GM23338 (cell line): ENCODE measurements around the gene UBN1. TPM values are rescaled to one million over a fixed set of nuclear protein-coding genes. Genes with fewer than 3 reads are reported as not detected.

Experiments
- ATAC-seq: fragments of 200-7000 bp; cut with Tn5 transposase; 3 replicates; pipeline ENCODE4 v1.9.1; 2020
- DNase-seq: peaks from one replicate; pipeline ENCODE4 v3.0.0-alpha.2; 2015; ENCODE audit warnings: low spot score
- H2AFZ ChIP-seq: fragments of 200-600 bp; sonication (generic); 2 replicates; pipeline ENCODE4 v1.8.0; 2016; ENCODE audit warnings: antibody characterized with exemption, mild to moderate bottlenecking, moderate library complexity
- H3F3A ChIP-seq: fragments of 200-600 bp; sonication (generic); replicated peaks from 2 replicates; pipeline ENCODE4 v1.8.0; 2017; ENCODE audit warnings: antibody characterized with exemption, mixed run types, low read depth
- H3K27ac ChIP-seq: fragments of 200-600 bp; sonication (generic); 2 replicates; pipeline ENCODE4 v1.6.1; 2016; ENCODE audit warnings: low read depth
- H3K27me3 ChIP-seq: fragments of 200-600 bp; sonication (generic); 2 replicates; pipeline ENCODE4 v1.8.0; 2016; ENCODE audit warnings: mild to moderate bottlenecking, mixed run types, moderate library complexity; ENCODE audit not compliant: insufficient read depth
- H3K36me3 ChIP-seq: fragments of 200-600 bp; sonication (generic); 2 replicates; pipeline ENCODE4 v1.8.0; 2016; ENCODE audit warnings: mild to moderate bottlenecking; ENCODE audit not compliant: insufficient read depth
- H3K4me1 ChIP-seq: fragments of 200-600 bp; sonication (generic); 2 replicates; pipeline ENCODE4 v1.8.0; 2016; ENCODE audit warnings: mild to moderate bottlenecking, moderate library complexity; ENCODE audit not compliant: insufficient read depth
- H3K4me2 ChIP-seq: fragments of 200-600 bp; sonication (generic); 2 replicates; pipeline ENCODE4 v1.7.1; 2017; ENCODE audit warnings: mixed run types
- H3K4me3 ChIP-seq: fragments of 200-600 bp; sonication (generic); 2 replicates; pipeline ENCODE4 v1.6.1; 2016; ENCODE audit warnings: mixed run types
- H3K79me2 ChIP-seq: fragments of 200-600 bp; sonication (generic); replicated peaks from 2 replicates; pipeline ENCODE4 v1.8.0; 2017; ENCODE audit warnings: mild to moderate bottlenecking; ENCODE audit not compliant: insufficient read depth
- H3K9me2 ChIP-seq: fragments of 200-600 bp; sonication (generic); 2 replicates; pipeline ENCODE4 v1.8.0; 2017; ENCODE audit not compliant: insufficient read depth
- H4K20me1 ChIP-seq: fragments of 200-600 bp; sonication (generic); replicated peaks from 2 replicates; pipeline ENCODE4 v1.8.0; 2017; ENCODE audit warnings: mild to moderate bottlenecking; ENCODE audit not compliant: insufficient read depth
- H3K27ac Mint-ChIP-seq: 2 replicates; pipeline ENCODE4 v1.8.0; 2020; ENCODE audit warnings: inconsistent platforms, mild to moderate bottlenecking, moderate library complexity, mixed read lengths
- H3K27me3 Mint-ChIP-seq: 3 replicates; pipeline ENCODE4 v1.8.0; 2022; ENCODE audit warnings: low read depth, mild to moderate bottlenecking, moderate library complexity, mixed read lengths, inconsistent platforms; ENCODE audit not compliant: insufficient read depth, poor library complexity
- H3K36me3 Mint-ChIP-seq: 3 replicates; pipeline ENCODE4 v1.8.0; 2021; ENCODE audit warnings: low read depth, mild to moderate bottlenecking, inconsistent platforms, moderate library complexity, mixed read lengths
- H3K4me1 Mint-ChIP-seq: 3 replicates; pipeline ENCODE4 v1.8.0; 2020; ENCODE audit warnings: mild to moderate bottlenecking, inconsistent platforms, mixed read lengths
- H3K4me3 Mint-ChIP-seq: 3 replicates; pipeline ENCODE4 v1.8.0; 2021; ENCODE audit warnings: moderate library complexity, mild to moderate bottlenecking, inconsistent platforms, mixed read lengths
- H3K9me3 Mint-ChIP-seq: 3 replicates; pipeline ENCODE4 v1.8.0; 2020; ENCODE audit warnings: moderate library complexity, mild to moderate bottlenecking, inconsistent platforms, mixed read lengths
- CTCF ChIP-seq, 2 experiments: fragments of 200-600 bp in 1 of 2; sonication (generic) in 1 of 2; conservative IDR thresholded peaks; 2 replicates each; pipeline versions ENCODE4 v1.5.1 to v1.6.1; 2016 to 2017; ENCODE audit warnings: antibody characterized with exemption in 2 of 2, low read depth in 2 of 2, mild to moderate bottlenecking in 2 of 2, moderate library complexity in 1 of 2
- POLR2AphosphoS5 ChIP-seq: IDR thresholded peaks from 2 replicates; pipeline ENCODE4 v1.6.1; 2016; ENCODE audit warnings: antibody characterized with exemption, low read depth
- REST ChIP-seq: IDR thresholded peaks from one replicate; pipeline ENCODE4 v1.6.1; 2018; ENCODE audit warnings: antibody characterized with exemption; ENCODE audit not compliant: unreplicated experiment
- STAT1 ChIP-seq: IDR thresholded peaks from one replicate; pipeline ENCODE4 v1.6.1; 2016; ENCODE audit warnings: antibody characterized with exemption; ENCODE audit not compliant: unreplicated experiment
- ZNF114 ChIP-seq: fragments of 250-450 bp; sonication (Bioruptor Pico); IDR thresholded peaks from 2 replicates; pipeline ENCODE4 v1.5.0; 2020; ENCODE audit warnings: mild to moderate bottlenecking, moderate library complexity
- ZNF331 ChIP-seq: fragments of 250-450 bp; sonication (Bioruptor Pico); IDR thresholded peaks from 2 replicates; pipeline ENCODE4 v1.5.0; 2020; ENCODE audit warnings: low read depth, mild to moderate bottlenecking, moderate library complexity
- ZNF462 ChIP-seq: fragments of 250-450 bp; sonication (Bioruptor Pico); IDR thresholded peaks from 2 replicates; pipeline ENCODE4 v1.5.0; 2020; ENCODE audit warnings: mild to moderate bottlenecking, moderate library complexity
- polyA plus RNA-seq: library from polyadenylated mRNA; unstranded; fragments of >200 nt; fragmentation: Nextera tagmentation; extraction: Ambion mirVana; gene quantifications from 2 replicates; pipeline ENCODE4 v1.2.1, GENCODE V29; 2016
- total RNA-seq: library from RNA; depleted of rRNA; stranded (reverse); fragments of >200 nt; shearing (Covaris generic); gene quantifications from 2 replicates; pipeline ENCODE4 v1.2.3, GENCODE V29; 2014

Gene UBN1
- total and polyA plus RNA-seq, 2 experiments from 2014 or later = 18.3 to 46.8 TPM

GRCh38 chr16:4913774-4914525 is 66.7 kb downstream of the UBN1 start:
- H3K4me3 Mint-ChIP-seq = no peak overlapping the region
- no peaks in the 10 kb centered on the region for H3K36me3 Mint-ChIP-seq
- Histone ChIP-seq H3K79me2 (no peaks in the 10 kb centered on the region), H3K9me2 (no peaks in the 10 kb centered on the region), H2AFZ (no peak overlapping the region), H4K20me1 (no peaks in the 10 kb centered on the region; the same call in 1 of the 2 replicates), H3F3A (0 out of 2 replicates have a peak, but pooled peaks cover 3% of the 10 kb centered on the region), H3K4me2 (no peak overlapping the region), H3K4me1 (peaks cover 5% of the 10 kb centered on the region; the same call in 1 of the 2 replicates), H3K36me3 (no peaks in the 10 kb centered on the region), H3K4me3 (no peak overlapping the region), H3K27ac (no peak overlapping the region), H3K27me3 (no peaks in the 10 kb centered on the region)
- peaks cover 5% of the 10 kb centered on the region; the same call in 2 of the 3 replicates for H3K4me1 Mint-ChIP-seq
- no peaks in the 10 kb centered on the region for H3K9me3 Mint-ChIP-seq
- no peak for DNase-seq
- ATAC-seq = peak; percentile 29; the same call in 2 of the 3 replicates
- peaks cover 4% of the 10 kb centered on the region for H3K27me3 Mint-ChIP-seq
- no peak for TF ChIP-seq ZNF331 (CRISPR knock-in tag)
- no peak for TF ChIP-seq STAT1
- H3K27ac Mint-ChIP-seq = no peak overlapping the region

GRCh38 chr16:4914528-4915225 is 67.4 kb downstream of the UBN1 start:
- Mint-ChIP-seq H3K9me3 (no peaks in the 10 kb centered on the region), H3K4me1 (peaks cover 6% of the 10 kb centered on the region; the same call in 2 of the 3 replicates), H3K27ac (no peak overlapping the region)
- TF ChIP-seq STAT1 (no peak), ZNF331 (CRISPR knock-in tag) (no peak), ZNF462 (CRISPR knock-in tag) (no peak), REST (no peak), POLR2AphosphoS5 (no peak), CTCF (conservative IDR thresholded peaks at IDR 0.05; ENCODE audit: low read depth in 2 of 2) (no peak), ZNF114 (CRISPR knock-in tag) (no peak)

More at GRCh38 chr16:4914528-4915225, 67.4 kb downstream of the UBN1 start:
- Histone ChIP-seq H3K27ac (no peak overlapping the region), H3K4me2 (no peak overlapping the region), H3K4me3 (no peak overlapping the region), H2AFZ (no peak overlapping the region), H4K20me1 (no peaks in the 10 kb centered on the region; the same call in 1 of the 2 replicates), H3F3A (0 out of 2 replicates have a peak, but pooled peaks cover 3% of the 10 kb centered on the region), H3K9me2 (no peaks in the 10 kb centered on the region), H3K27me3 (no peaks in the 10 kb centered on the region), H3K79me2 (no peaks in the 10 kb centered on the region), H3K4me1 (peaks cover 8% of the 10 kb centered on the region; the same call in 1 of the 2 replicates), H3K36me3 (no peaks in the 10 kb centered on the region)
- Mint-ChIP-seq H3K36me3 (no peaks in the 10 kb centered on the region), H3K27me3 (peaks cover 4% of the 10 kb centered on the region), H3K4me3 (no peak overlapping the region)
- ATAC-seq (no peak), DNase-seq (no peak)
